Nephron progenitor cell (in vitro differentiated cells): ENCODE measurements around the gene CEP128.
A peak's percentile ranks its signal among the peaks of the same experiment; 100 is the strongest.

ENCODE experiments used
- DNase-seq: peaks from one replicate; pipeline ENCODE4 v3.0.0; 2021
- H3K27ac Mint-ChIP-seq: 2 replicates; pipeline ENCODE4 v1.8.0; 2021; ENCODE audit warnings: mild to moderate bottlenecking, moderate library complexity, mixed read lengths
- H3K27me3 Mint-ChIP-seq: 2 replicates; pipeline ENCODE4 v1.8.0; 2021; ENCODE audit warnings: mild to moderate bottlenecking, low read depth, mixed read lengths; ENCODE audit not compliant: poor library complexity
- H3K36me3 Mint-ChIP-seq: 2 replicates; pipeline ENCODE4 v1.8.0; 2021; ENCODE audit warnings: low read depth, mixed read lengths
- H3K4me1 Mint-ChIP-seq: 2 replicates; pipeline ENCODE4 v1.8.0; 2021; ENCODE audit warnings: mixed read lengths
- H3K4me3 Mint-ChIP-seq: 2 replicates; pipeline ENCODE4 v1.8.0; 2021; ENCODE audit warnings: mild to moderate bottlenecking, moderate library complexity, mixed read lengths
- H3K9me3 Mint-ChIP-seq: 2 replicates; pipeline ENCODE4 v1.8.0; 2021; ENCODE audit warnings: mild to moderate bottlenecking, moderate library complexity, mixed read lengths
- CTCF ChIP-seq: fragments of 200-600 bp; sonication (generic); IDR thresholded peaks from 2 replicates; pipeline ENCODE4 v1.5.0; 2021; ENCODE audit warnings: antibody characterized with exemption

CEP128 gene

GRCh38 chr14:80455031-80455430 is 486.5 kb downstream of the CEP128 start:
- Mint-ChIP-seq H3K27ac (no peak overlapping the region), H3K4me1 (no peaks in the 10 kb centered on the region), H3K27me3 (peaks cover 10% of the 10 kb centered on the region), H3K36me3 (peaks cover 11% of the 10 kb centered on the region), H3K9me3 (peaks cover 25% of the 10 kb centered on the region), H3K4me3 (peak overlapping the region; percentile 60)
- TF ChIP-seq CTCF: no peak
- DNase-seq: no peak

GRCh38 chr14:80448267-80448666 is 493.3 kb downstream of the CEP128 start:
- Mint-ChIP-seq H3K9me3 (peaks cover 36% of the 10 kb centered on the region), H3K27me3 (peaks cover 3% of the 10 kb centered on the region), H3K27ac (no peak overlapping the region), H3K4me3 (no peak overlapping the region), H3K4me1 (no peaks in the 10 kb centered on the region), H3K36me3 (peaks cover 15% of the 10 kb centered on the region)
- DNase-seq: no peak
- no peak for TF ChIP-seq CTCF

GRCh38 chr14:80447392-80447791 is 494.1 kb downstream of the CEP128 start:
- Mint-ChIP-seq H3K4me3 (no peak overlapping the region), H3K27ac (no peak overlapping the region), H3K9me3 (peaks cover 35% of the 10 kb centered on the region), H3K36me3 (peaks cover 15% of the 10 kb centered on the region), H3K27me3 (peaks cover 3% of the 10 kb centered on the region), H3K4me1 (no peaks in the 10 kb centered on the region)
- DNase-seq: no peak
- TF ChIP-seq CTCF: no peak
